ENCODE measurements around the gene DHX35.
A peak's percentile ranks its signal among the peaks of the same experiment; 100 is the strongest.

DNA sequence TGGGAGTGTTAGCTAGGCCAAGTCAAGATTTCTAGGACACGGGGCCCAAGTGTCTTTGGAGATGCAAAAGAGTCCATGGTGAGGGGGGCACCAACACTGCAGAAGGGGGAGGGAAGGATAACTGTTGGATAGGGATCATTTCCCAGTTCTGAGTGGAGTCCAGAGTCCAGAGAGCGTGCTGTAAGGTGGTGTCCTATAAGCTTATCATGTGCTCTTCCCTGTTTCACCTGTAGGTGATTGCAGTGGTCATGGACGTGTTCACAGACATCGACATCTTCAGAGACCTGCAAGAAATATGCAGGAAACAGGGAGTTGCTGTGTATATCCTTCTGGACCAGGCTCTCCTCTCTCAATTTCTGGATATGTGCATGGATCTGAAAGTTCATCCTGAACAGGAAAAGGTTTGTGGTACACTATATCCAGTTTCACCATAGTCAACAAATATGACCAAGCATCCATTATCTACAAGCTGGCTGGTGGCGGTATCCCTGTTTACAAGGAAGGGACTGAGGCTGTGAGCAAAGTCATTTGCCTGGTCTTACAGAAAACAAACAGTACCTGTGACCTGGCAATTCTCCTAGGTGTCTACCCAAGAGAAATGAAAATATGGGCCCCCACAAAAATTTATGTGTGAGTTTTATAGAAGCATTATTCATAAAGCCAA lies 20.3 kb upstream of the DHX35 start:
- TF ChIP-seq, protein P1, sequence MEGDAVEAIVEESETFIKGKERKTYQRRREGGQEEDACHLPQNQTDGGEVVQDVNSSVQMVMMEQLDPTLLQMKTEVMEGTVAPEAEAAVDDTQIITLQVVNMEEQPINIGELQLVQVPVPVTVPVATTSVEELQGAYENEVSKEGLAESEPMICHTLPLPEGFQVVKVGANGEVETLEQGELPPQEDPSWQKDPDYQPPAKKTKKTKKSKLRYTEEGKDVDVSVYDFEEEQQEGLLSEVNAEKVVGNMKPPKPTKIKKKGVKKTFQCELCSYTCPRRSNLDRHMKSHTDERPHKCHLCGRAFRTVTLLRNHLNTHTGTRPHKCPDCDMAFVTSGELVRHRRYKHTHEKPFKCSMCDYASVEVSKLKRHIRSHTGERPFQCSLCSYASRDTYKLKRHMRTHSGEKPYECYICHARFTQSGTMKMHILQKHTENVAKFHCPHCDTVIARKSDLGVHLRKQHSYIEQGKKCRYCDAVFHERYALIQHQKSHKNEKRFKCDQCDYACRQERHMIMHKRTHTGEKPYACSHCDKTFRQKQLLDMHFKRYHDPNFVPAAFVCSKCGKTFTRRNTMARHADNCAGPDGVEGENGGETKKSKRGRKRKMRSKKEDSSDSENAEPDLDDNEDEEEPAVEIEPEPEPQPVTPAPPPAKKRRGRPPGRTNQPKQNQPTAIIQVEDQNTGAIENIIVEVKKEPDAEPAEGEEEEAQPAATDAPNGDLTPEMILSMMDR (conservative IDR thresholded peaks at IDR 0.05 in 1 of 2, IDR thresholded peaks at IDR 0.05 in 1 of 2; ENCODE audit: extremely low read depth in 1 of 2, insufficient read depth in 1 of 2, low read depth in 1 of 2, low read length in 2 of 2): peak in 1 of 2 donors; percentile 12
- TF ChIP-seq EZH2 (IDR thresholded peaks at IDR 0.05; ENCODE audit: borderline replicate concordance, low read length): no peak
